ENCODE results near the gene FAM149A. TPM values are rescaled to one million over a fixed set of nuclear protein-coding genes. Genes with fewer than 3 reads are reported as not detected.

The FAM149A gene
- total and polyA plus RNA-seq, 2 donors (not counting 3 experiments of a cell fraction or from before 2014, with no cell fraction given), result 0.08 to 0.20 TPM

- Histone ChIP-seq H4K20me1 (replicated peaks; ENCODE audit: control insufficient read depth, extremely low read depth, insufficient read depth, low read length) (no peaks in the 10 kb centered on the region), H3K9me3 (replicated peaks; ENCODE audit: control insufficient read depth, insufficient read depth, low read length) (no peaks in the 10 kb centered on the region), H3K9me1 (replicated peaks; ENCODE audit: control insufficient read depth, extremely low read depth, insufficient read depth, low read length) (no peaks in the 10 kb centered on the region), H3K36me3 (ENCODE audit: control insufficient read depth in 2 of 2, extremely low read depth in 1 of 2, insufficient read depth in 2 of 2, low read length in 2 of 2) (no peaks in the 10 kb centered on the region), H3K9ac (replicated peaks; ENCODE audit: extremely low read depth, insufficient read depth, low read length) (no peak overlapping the region), H3K4me3 (replicated peaks in 1 of 3; ENCODE audit: insufficient read depth in 1 of 3, low read depth in 1 of 3, low read length in 3 of 3) (peak overlapping the region in 1 of 3 experiments; percentile 58), H3K79me2 (ENCODE audit: control insufficient read depth, insufficient read depth, low read length) (no peaks in the 10 kb centered on the region), H3K4me2 (ENCODE audit: insufficient read depth, low read length) (peak overlapping the region; percentile 48), H3K27ac (ENCODE audit: insufficient read depth, low read depth, low read length) (no peak overlapping the region), H3K4me1 (ENCODE audit: control insufficient read depth, extremely low read depth, insufficient read depth, low read length) (no peaks in the 10 kb centered on the region), H3K27me3 (ENCODE audit: control insufficient read depth in 2 of 2, insufficient read depth in 2 of 2, low read length in 2 of 2) (no peaks in the 10 kb centered on the region), H2AFZ (ENCODE audit: low read depth, low read length) (no peak overlapping the region)
- FAIRE-seq (no peak), DNase-seq (ENCODE audit: low read depth, low spot score) (no peak)
- intact Hi-C loops (cut with micrococcal nuclease), result no loop called here
- ChIA-PET CTCF (no interaction called here), POLR2A (no interaction called here)
- no TSS peak for BruUV-seq (replicated peaks)
- TF ChIP-seq FOS (IDR thresholded peaks at IDR 0.05; ENCODE audit: borderline replicate concordance, insufficient read depth, low read length) (no peak), GATA2 (IDR thresholded peaks at IDR 0.05; ENCODE audit: insufficient read depth, insufficient read length, low read depth, low read length) (no peak), POLR2A (IDR thresholded peaks at IDR 0.05; ENCODE audit: low read depth, low read length) (no peak), JUN (IDR thresholded peaks at IDR 0.05; ENCODE audit: borderline replicate concordance, insufficient read depth, insufficient read length, low read depth) (no peak), MAX (IDR thresholded peaks at IDR 0.05; ENCODE audit: insufficient read depth, insufficient read length) (no peak), POLR2AphosphoS5 (IDR thresholded peaks at IDR 0.05; ENCODE audit: insufficient read depth, low read depth, low read length) (no peak), EZH2 (IDR thresholded peaks at IDR 0.05; ENCODE audit: borderline replicate concordance, low read depth, low read length, severe bottlenecking) (no peak), MYC (IDR thresholded peaks at IDR 0.05; ENCODE audit: low read depth, low read length) (no peak)
- TF ChIP-seq, protein P1, sequence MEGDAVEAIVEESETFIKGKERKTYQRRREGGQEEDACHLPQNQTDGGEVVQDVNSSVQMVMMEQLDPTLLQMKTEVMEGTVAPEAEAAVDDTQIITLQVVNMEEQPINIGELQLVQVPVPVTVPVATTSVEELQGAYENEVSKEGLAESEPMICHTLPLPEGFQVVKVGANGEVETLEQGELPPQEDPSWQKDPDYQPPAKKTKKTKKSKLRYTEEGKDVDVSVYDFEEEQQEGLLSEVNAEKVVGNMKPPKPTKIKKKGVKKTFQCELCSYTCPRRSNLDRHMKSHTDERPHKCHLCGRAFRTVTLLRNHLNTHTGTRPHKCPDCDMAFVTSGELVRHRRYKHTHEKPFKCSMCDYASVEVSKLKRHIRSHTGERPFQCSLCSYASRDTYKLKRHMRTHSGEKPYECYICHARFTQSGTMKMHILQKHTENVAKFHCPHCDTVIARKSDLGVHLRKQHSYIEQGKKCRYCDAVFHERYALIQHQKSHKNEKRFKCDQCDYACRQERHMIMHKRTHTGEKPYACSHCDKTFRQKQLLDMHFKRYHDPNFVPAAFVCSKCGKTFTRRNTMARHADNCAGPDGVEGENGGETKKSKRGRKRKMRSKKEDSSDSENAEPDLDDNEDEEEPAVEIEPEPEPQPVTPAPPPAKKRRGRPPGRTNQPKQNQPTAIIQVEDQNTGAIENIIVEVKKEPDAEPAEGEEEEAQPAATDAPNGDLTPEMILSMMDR (IDR thresholded peaks at IDR 0.05; ENCODE audit: extremely low read depth in 1 of 2, insufficient read depth in 1 of 2, low read depth in 1 of 2, low read length in 2 of 2), result no peak
- dilution Hi-C loops (cut with MboI; ENCODE audit: extremely low pct_ligation_motif_present, low sequenced_read_pairs), result no loop called here
These were observed 100.2 kb downstream of the FAM149A start for GRCh38 chr4:186204686-186205085.

Data from endothelial cell of umbilical vein (primary cell).